22Rv1 (cell line): Measurements from ENCODE around the gene AHCYL2.

Source experiments
- CTCF ChIP-seq: fragments of 450-650 bp; IDR thresholded peaks from 2 replicates; pipeline ENCODE4 v1.5.1; 2017; ENCODE audit warnings: mild to moderate bottlenecking
- ZFX ChIP-seq: fragments of 450-650 bp; IDR thresholded peaks from 2 replicates; pipeline ENCODE4 v1.6.1; 2017; ENCODE audit warnings: antibody characterized with exemption, borderline replicate concordance

GRCh38 chr7:129431911-129432643 lies 207.2 kb downstream of the AHCYL2 start:
- TF ChIP-seq CTCF (no peak), ZFX (no peak)
